A549 (cell line): ENCODE results near the gene ZNF296. TPM values are rescaled to one million over a fixed set of nuclear protein-coding genes. Genes with fewer than 3 reads are reported as not detected.

Source experiments
- ATAC-seq, 2 experiments: fragments of 200-7000 bp in 1 of 2; fragments of >200 bp in 1 of 2; cut with Nextera tagmentation in 1 of 2; cut with Tn5 transposase in 1 of 2; 3 replicates each; pipeline versions ENCODE4 v1.8.0 to v1.9.1; 2018 to 2020; ENCODE audit warnings: mild to moderate bottlenecking in 1 of 2, moderate library complexity in 1 of 2
- CTCF ChIA-PET: fragments of 300-600 bp; sonication (Branson Sonifier 250); formaldehyde crosslinking; extraction: SDS; loops from one replicate; lab custom pipeline; 2021; ENCODE audit warnings: antibody characterized with exemption, inconsistent platforms; lab: Yijun Ruan, JAX
- POLR2A ChIA-PET: fragments of 350-600 bp; formaldehyde crosslinking; extraction: SDS; loops from one replicate; lab custom pipeline; 2021; ENCODE audit warnings: antibody characterized with exemption, inconsistent platforms; lab: Yijun Ruan, JAX
- DNase-seq, 2 experiments: peaks; one replicate each; pipeline versions ENCODE4 v3.0.0 to v3.0.0-alpha.2; 2011 to 2016; ENCODE audit warnings: low read depth in 1 of 2, low spot score in 1 of 2
- FAIRE-seq: peaks from 2 replicates; lab custom pipeline; 2011; peaks lifted over from hg19 to GRCh38; lab: Jason Lieb, UNC
- H3K27ac ChIP-seq, 2 experiments: fragments of >200 bp; sonication (Bioruptor Twin); formaldehyde crosslinking; 3 replicates each; pipeline ENCODE4 v1.5.1; 2016 to 2017
- H3K4me1 ChIP-seq: fragments of >200 bp; sonication (Bioruptor Twin); formaldehyde crosslinking; 3 replicates; pipeline ENCODE4 v1.6.1; 2016
- H3K4me2 ChIP-seq: fragments of >200 bp; sonication (Bioruptor Twin); formaldehyde crosslinking; 3 replicates; pipeline ENCODE4 v1.6.1; 2016
- H3K4me3 ChIP-seq: fragments of >200 bp; sonication (Bioruptor Twin); formaldehyde crosslinking; 3 replicates; pipeline ENCODE4 v1.5.1; 2016
- H3K9me3 ChIP-seq: fragments of >200 bp; sonication (Bioruptor Twin); formaldehyde crosslinking; 3 replicates; pipeline ENCODE4 v1.6.1; 2016
- ATOH8 ChIP-seq: fragments of 250-450 bp; sonication (Bioruptor Pico); IDR thresholded peaks from 2 replicates; pipeline ENCODE4 v1.5.0; 2020; ENCODE audit warnings: low read depth, mild to moderate bottlenecking, moderate library complexity
- BCL3 ChIP-seq: fragments of >200 bp; sonication (Bioruptor Twin); formaldehyde crosslinking; IDR thresholded peaks from 3 replicates; pipeline ENCODE4 v1.6.1; 2016
- BHLHE40 ChIP-seq: IDR thresholded peaks from 2 replicates; pipeline ENCODE4 v1.6.1; 2012; ENCODE audit warnings: low read depth, low read length, inconsistent platforms
- CBX8 ChIP-seq: fragments of 200-600 bp; sonication (generic); IDR thresholded peaks from 2 replicates; pipeline ENCODE4 v1.6.1; 2016
- CHD4 ChIP-seq: fragments of 200-600 bp; sonication (generic); IDR thresholded peaks from 2 replicates; pipeline ENCODE4 v1.6.1; 2016; ENCODE audit warnings: antibody characterized with exemption, mild to moderate bottlenecking, borderline replicate concordance
- CTCF ChIP-seq: fragments of >200 bp; sonication (Bioruptor Twin); formaldehyde crosslinking; IDR thresholded peaks from 3 replicates; pipeline ENCODE4 v1.5.1; 2016
- EHF ChIP-seq: fragments of 250-450 bp; sonication (Bioruptor Pico); IDR thresholded peaks from 2 replicates; pipeline ENCODE4 v1.5.0; 2020; ENCODE audit warnings: mild to moderate bottlenecking
- ELK1 ChIP-seq: fragments of 150-350 bp; IDR thresholded peaks from 2 replicates; pipeline ENCODE4 v1.6.1; 2014; ENCODE audit warnings: low read depth, mild to moderate bottlenecking, low read length
- FOSB ChIP-seq: fragments of 250-450 bp; sonication (Bioruptor Pico); IDR thresholded peaks from 2 replicates; pipeline ENCODE4 v1.5.0; 2020; ENCODE audit warnings: mild to moderate bottlenecking, moderate library complexity
- FOSL2 ChIP-seq, 2 experiments: fragments of 450-650 bp in 1 of 2; fragments of >200 bp in 1 of 2; sonication (Bioruptor Twin) in 1 of 2; formaldehyde crosslinking; IDR thresholded peaks; 2 replicates each; pipeline versions ENCODE4 v1.5.0 to v1.6.1; 2016 to 2020; ENCODE audit warnings: mild to moderate bottlenecking in 1 of 2, moderate library complexity in 1 of 2
- FOXS1 ChIP-seq: fragments of 250-450 bp; sonication (Bioruptor Pico); IDR thresholded peaks from 2 replicates; pipeline ENCODE4 v1.5.0; 2020; ENCODE audit warnings: mild to moderate bottlenecking, moderate library complexity
- GATA3 ChIP-seq: IDR thresholded peaks from 2 replicates; pipeline ENCODE4 v1.6.1; 2012; ENCODE audit warnings: borderline replicate concordance
- HDAC2 ChIP-seq: fragments of 200-600 bp; sonication (generic); IDR thresholded peaks from 2 replicates; pipeline ENCODE4 v1.6.1; 2016
- HES2 ChIP-seq: fragments of >200 bp; sonication (Bioruptor Twin); formaldehyde crosslinking; IDR thresholded peaks from 2 replicates; pipeline ENCODE4 v1.6.1; 2016
- HMGXB4 ChIP-seq: fragments of 250-450 bp; sonication (Bioruptor Pico); IDR thresholded peaks from 2 replicates; pipeline ENCODE4 v1.5.0; 2021; ENCODE audit warnings: mild to moderate bottlenecking, moderate library complexity, borderline replicate concordance
- HOXA7 ChIP-seq: fragments of 250-450 bp; sonication (Bioruptor Pico); IDR thresholded peaks from 2 replicates; pipeline ENCODE4 v1.5.0; 2020; ENCODE audit warnings: mild to moderate bottlenecking, moderate library complexity
- HOXB5 ChIP-seq: fragments of 250-450 bp; sonication (Bioruptor Pico); IDR thresholded peaks from 2 replicates; pipeline ENCODE4 v1.5.0; 2020; ENCODE audit warnings: mild to moderate bottlenecking, moderate library complexity
- KDM1A ChIP-seq: fragments of 200-600 bp; sonication (generic); IDR thresholded peaks from 2 replicates; pipeline ENCODE4 v1.6.1; 2016; ENCODE audit warnings: low read depth, mild to moderate bottlenecking
- MAFK ChIP-seq: fragments of 450-650 bp; IDR thresholded peaks from 2 replicates; pipeline ENCODE4 v1.6.1; 2014; ENCODE audit not compliant: partially characterized antibody
- MAZ ChIP-seq: fragments of 150-350 bp; IDR thresholded peaks from 2 replicates; pipeline ENCODE4 v1.6.1; 2014; ENCODE audit warnings: antibody characterized with exemption, low read depth, low read length, borderline replicate concordance
- MYC ChIP-seq: IDR thresholded peaks from 2 replicates; pipeline ENCODE4 v1.6.1; 2012; ENCODE audit warnings: mild to moderate bottlenecking, inconsistent platforms, low read length, improper control_type of control experiment, borderline replicate concordance
- NFE2L2 ChIP-seq: fragments of 150-350 bp; conservative IDR thresholded peaks from 2 replicates; pipeline ENCODE4 v1.6.1; 2014; ENCODE audit warnings: low read length
- PBX3 ChIP-seq: IDR thresholded peaks from 2 replicates; pipeline ENCODE4 v1.6.1; 2012
- POLR2A ChIP-seq: IDR thresholded peaks from 2 replicates; pipeline ENCODE4 v1.6.1; 2012; ENCODE audit warnings: mild to moderate bottlenecking, low read length
- RARB ChIP-seq: fragments of 250-450 bp; sonication (Bioruptor Pico); IDR thresholded peaks from 2 replicates; pipeline ENCODE4 v1.8.0; 2021; ENCODE audit warnings: mild to moderate bottlenecking, moderate library complexity
- RNF2 ChIP-seq: fragments of 200-600 bp; sonication (generic); IDR thresholded peaks from 2 replicates; pipeline ENCODE4 v1.6.1; 2016; ENCODE audit warnings: low read depth, mild to moderate bottlenecking, antibody characterized with exemption, moderate library complexity, borderline replicate concordance
- TP53 ChIP-seq: fragments of 250-450 bp; sonication (Bioruptor Pico); IDR thresholded peaks from 2 replicates; pipeline ENCODE4 v1.5.0; 2021; ENCODE audit warnings: mild to moderate bottlenecking, moderate library complexity
- USF2 ChIP-seq: fragments of 450-650 bp; IDR thresholded peaks from 2 replicates; pipeline ENCODE4 v1.6.1; 2014; ENCODE audit warnings: antibody characterized with exemption
- ZC3H11A ChIP-seq: fragments of 450-650 bp; IDR thresholded peaks from 2 replicates; pipeline ENCODE4 v1.6.1; 2014; ENCODE audit warnings: antibody characterized with exemption, mild to moderate bottlenecking
- ZNF302 ChIP-seq: fragments of 250-450 bp; sonication (Bioruptor Pico); IDR thresholded peaks from 2 replicates; pipeline ENCODE4 v1.9.0; 2021; ENCODE audit warnings: inconsistent platforms, mild to moderate bottlenecking, moderate library complexity
- WGBS: methylation state at CpG from one replicate; pipeline ENCODE4 v1.1.6; 2017; ENCODE audit errors: missing lambda C conversion rate; 5-methylcytosine and 5-hydroxymethylcytosine counted together
- polyA plus RNA-seq, 4 experiments: library from polyadenylated mRNA; depleted of rRNA in 3 of 4; stranded (reverse); fragments of >200 nt; fragmentation: RNase III in 1 of 4; extraction: RNeasy Plus Mini Kit Qiagen cat#74134 plus additional on column Dnase treatment in 1 of 4; gene quantifications; 2 replicates in 3 of 4; 3 replicates in 1 of 4; pipeline ENCODE4 v1.2.3, GENCODE V29; 2011 to 2017

ZNF296 gene
- polyA plus RNA-seq, 2 of the 4 experiments (the other 2 are of a cell fraction), result 0.34 to 2.7 TPM

- ChIA-PET POLR2A (interaction anchor here (0.6 to 2.9 kb wide), 13 partner anchors 13 to 203 kb away, joined by 3 to 23 read pairs (median 6); partner anchors contain the start of genes BLOC1S3, CLASRP, CLPTM1 and GEMIN7), CTCF (interaction anchor here (0.8 to 2.9 kb wide), 16 partner anchors 9 to 189 kb away, joined by 3 to 20 read pairs (median 5); partner anchors contain the start of genes GEMIN7 and TRAPPC6A)
- WGBS, result 2% methylated on average over 62 of the region's 103 CpGs
- ATAC-seq, result peak; percentile 78 to 84
- no peaks in the 10 kb centered on the region for H3K9me3 ChIP-seq
- H3K4me3 ChIP-seq, result peak within 1 kb of the TSS; percentile 86
- H3K4me2 ChIP-seq, result peak within 1 kb of the TSS; percentile 96
- H3K27ac ChIP-seq, result peak within 1 kb of the TSS; percentile 92 to 94
- peak; percentile 99 to 100 for DNase-seq
- FAIRE-seq, result peak; percentile 100
- H3K4me1 ChIP-seq, result peaks cover 46% of the 10 kb centered on the region
- TF ChIP-seq NFE2L2 (no peak), HDAC2 (no peak), ELK1 (no peak), HOXB5 (CRISPR knock-in tag) (no peak), TP53 (CRISPR knock-in tag) (no peak), CTCF (peak; percentile 18; the same call in 2 of the 3 replicates), HES2 (no peak), RARB (CRISPR knock-in tag) (no peak), ZC3H11A (no peak), MAZ (peak; percentile 91; the same call in 1 of the 2 replicates), ATOH8 (CRISPR knock-in tag) (no peak), ZNF302 (no peak), FOSB (no peak), HOXA7 (CRISPR knock-in tag) (no peak), MAFK (no peak), POLR2A (peak; percentile 35), EHF (CRISPR knock-in tag) (no peak), CBX8 (no peak), BCL3 (no peak), CHD4 (no peak), PBX3 (0 out of 2 replicates have a peak, but pooled peaks have one; percentile 41), BHLHE40 (peak; percentile 69), RNF2 (no peak), GATA3 (no peak; the same call in none of the 2 replicates), MYC (peak; percentile 72; the same call in 1 of the 2 replicates), FOXS1 (CRISPR knock-in tag) (no peak), USF2 (no peak), FOSL2 (IDR thresholded peaks at IDR 0.05) (no peak), FOSL2 (CRISPR knock-in tag; IDR thresholded peaks at IDR 0.05) (0 out of 2 replicates have a peak, but pooled peaks have one; percentile 15), KDM1A (no peak), HMGXB4 (CRISPR knock-in tag) (peak; percentile 96; the same call in 1 of the 2 replicates)
Measured at GRCh38 chr19:45092747-45093678, 16.7 kb upstream of the ZNF296 start, which contains the start of gene PPP1R37. Gene PPP1R37 (plus strand): TSS chr19:45093179. CDS start chr19:45093326, 147 bp downstream.
